Suprapubic skin (tissue), 4 donors: Measurements from ENCODE around the gene MRFAP1L1. TPM values are rescaled to one million over a fixed set of nuclear protein-coding genes. Genes with fewer than 3 reads are reported as not detected.
A peak's percentile ranks its signal among the peaks of the same experiment; 100 is the strongest.
"Not testable (repeated sequence)": the region's sequence is repeated elsewhere in the genome, so short reads cannot be mapped to it uniquely, and the experiment has no call there.

Experiments
- DNase-seq, 2 donors: peaks; one replicate each; pipeline ENCODE4 v3.0.0-alpha.2; 2019; ENCODE audit warnings: low spot score in 2 of 2
- H3K27ac ChIP-seq: fragments of 200-600 bp; sonication (generic); one replicate; pipeline ENCODE4 v1.5.1; 2019
- H3K27me3 ChIP-seq: fragments of 200-600 bp; sonication (generic); one replicate; pipeline ENCODE4 v1.5.1; 2019
- H3K36me3 ChIP-seq: fragments of 200-600 bp; sonication (generic); one replicate; pipeline ENCODE4 v1.5.1; 2019
- H3K4me1 ChIP-seq: fragments of 200-600 bp; sonication (generic); one replicate; pipeline ENCODE4 v1.5.1; 2019
- H3K4me3 ChIP-seq: fragments of 200-600 bp; sonication (generic); one replicate; pipeline ENCODE4 v1.5.1; 2019; ENCODE audit warnings: mild to moderate bottlenecking
- H3K9me3 ChIP-seq: fragments of 200-600 bp; sonication (generic); one replicate; pipeline ENCODE4 v1.5.1; 2019
- EP300 ChIP-seq: sonication (generic); formaldehyde crosslinking; IDR thresholded peaks from one replicate; pipeline ENCODE4 v1.6.1; 2017; ENCODE audit warnings: antibody characterized with exemption
- POLR2A ChIP-seq, 2 donors: fragments of 450-650 bp; IDR thresholded peaks; one replicate each; pipeline ENCODE4 v1.6.1; 2017; ENCODE audit warnings: antibody characterized with exemption in 2 of 2, mild to moderate bottlenecking in 2 of 2, moderate library complexity in 2 of 2
- POLR2AphosphoS5 ChIP-seq, 3 donors: sonication (generic); formaldehyde crosslinking; IDR thresholded peaks; one replicate each; pipeline ENCODE4 v1.6.1; 2017; ENCODE audit warnings: antibody characterized with exemption in 3 of 3
- WGBS: methylation state at CpG from one replicate; pipeline ENCODE4 v1.1.5; 2018; 5-methylcytosine and 5-hydroxymethylcytosine counted together
- total RNA-seq, 4 donors: library from RNA; depleted of rRNA; stranded (reverse); fragments of >200 nt; gene quantifications; one replicate each; pipeline ENCODE4 v1.1.0, GENCODE V29; 2016
- TF ChIP-seq, protein P1 (sequence below), 2 donors: fragments of 200-600 bp in 1 of 2; fragments of 450-650 bp in 1 of 2; sonication (generic) in 1 of 2; IDR thresholded peaks; one replicate each; pipeline ENCODE4 v1.5.1; 2016 to 2019; ENCODE audit warnings: antibody characterized with exemption in 2 of 2, mild to moderate bottlenecking in 1 of 2, moderate library complexity in 1 of 2

MRFAP1L1 gene
- 10 to 100 TPM; 40.6 to 63.4 (median 53.4) TPM for total RNA-seq

DNA sequence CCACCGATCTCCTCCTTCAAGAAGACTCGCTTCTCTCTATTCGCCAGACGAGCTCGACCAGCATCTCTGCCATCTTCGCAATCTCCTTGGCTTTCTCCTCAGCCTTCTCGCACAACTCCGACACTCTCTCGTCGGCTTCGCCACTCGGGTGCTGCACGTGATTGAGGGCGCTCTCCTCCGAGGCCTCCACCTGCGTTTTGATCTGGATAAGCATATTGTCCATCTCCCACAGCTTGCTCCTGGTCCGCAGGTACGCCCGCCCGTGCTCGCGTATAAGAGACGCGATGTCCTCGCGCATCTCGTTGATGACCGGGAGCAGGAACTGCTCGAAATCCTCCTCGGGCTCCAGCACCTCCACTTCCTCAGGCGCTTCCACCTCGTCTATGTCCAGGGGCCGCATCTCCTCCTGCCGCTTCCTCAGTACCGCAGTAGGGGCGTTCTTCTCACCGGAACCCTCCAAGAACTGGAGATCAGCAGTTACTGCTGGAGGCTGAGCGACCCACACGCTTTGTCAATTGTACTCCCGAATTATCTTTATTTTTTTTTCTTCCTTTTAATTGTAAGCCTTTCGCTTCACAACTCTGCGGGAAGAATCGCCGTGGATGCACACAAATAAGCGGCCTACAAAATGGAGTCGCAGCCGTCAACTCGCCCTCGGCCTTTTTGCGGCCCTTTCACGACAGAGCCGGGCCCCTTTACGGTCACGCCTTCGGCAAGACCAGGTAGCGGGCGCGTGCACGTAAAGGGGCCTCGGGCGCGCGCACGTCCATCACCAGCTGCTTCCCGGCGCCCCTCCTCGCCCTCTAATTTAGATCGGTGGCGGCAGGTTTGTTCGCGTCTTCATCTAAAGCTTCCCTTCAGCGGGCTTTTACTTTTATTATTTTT, at the start of gene MRFAP1L1:
Gene MRFAP1L1, minus strand, starts transcription at position 636 of the 885 bp plus-strand sequence. Its CDS starts 236 bp downstream, at position 400.
- Histone ChIP-seq H3K36me3 (no peaks in the 10 kb centered on the region), H3K27ac (peak within 1 kb of the TSS; percentile 89), H3K9me3 (no peaks in the 10 kb centered on the region), H3K4me1 (peaks cover 40% of the 10 kb centered on the region), H3K27me3 (no peaks in the 10 kb centered on the region), H3K4me3 (peak within 1 kb of the TSS; percentile 68)
- under 1% methylated on average over 72 of the region's 72 CpGs for WGBS
- DNase-seq: peak; percentile 97 to 98
- TF ChIP-seq POLR2AphosphoS5 (IDR thresholded peaks at IDR 0.05): peak; percentile 26 to 70 (median 68)
- peak in 1 of 2 donors; percentile 68 for TF ChIP-seq POLR2A (IDR thresholded peaks at IDR 0.05)
- no peak for TF ChIP-seq EP300

DNA sequence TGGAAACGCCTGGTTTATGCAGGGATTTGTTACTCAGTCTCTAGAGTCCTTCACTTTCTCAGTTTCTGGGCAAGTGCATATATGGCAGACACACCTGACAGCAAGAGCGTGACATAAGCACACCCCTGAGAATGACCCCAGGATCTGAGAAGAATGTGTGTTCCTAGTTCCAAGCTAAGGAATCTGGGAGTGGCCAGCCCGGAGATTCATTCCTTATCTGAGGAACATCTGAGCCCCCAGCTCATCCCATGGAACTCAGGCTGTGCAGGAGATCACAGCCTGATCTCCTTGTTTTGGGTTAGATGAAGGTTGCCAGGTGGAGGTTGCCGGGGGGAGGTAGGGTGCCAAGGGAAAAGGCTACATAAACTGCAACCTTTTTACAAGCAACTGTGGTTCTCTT, 49.1 kb upstream of the MRFAP1L1 start:
- no peak for DNase-seq
- WGBS: 66% methylated on average over 4 of the region's 4 CpGs
- peaks cover 16% of the 10 kb centered on the region for H3K4me1 ChIP-seq
- no peak overlapping the region for H3K4me3 ChIP-seq
- no peaks in the 10 kb centered on the region for H3K27me3 ChIP-seq
- H3K27ac ChIP-seq: no peak overlapping the region
- H3K9me3 ChIP-seq: no peaks in the 10 kb centered on the region
- TF ChIP-seq EP300: no peak
- no peak for TF ChIP-seq POLR2AphosphoS5 (IDR thresholded peaks at IDR 0.05)
- H3K36me3 ChIP-seq: no peaks in the 10 kb centered on the region

DNA sequence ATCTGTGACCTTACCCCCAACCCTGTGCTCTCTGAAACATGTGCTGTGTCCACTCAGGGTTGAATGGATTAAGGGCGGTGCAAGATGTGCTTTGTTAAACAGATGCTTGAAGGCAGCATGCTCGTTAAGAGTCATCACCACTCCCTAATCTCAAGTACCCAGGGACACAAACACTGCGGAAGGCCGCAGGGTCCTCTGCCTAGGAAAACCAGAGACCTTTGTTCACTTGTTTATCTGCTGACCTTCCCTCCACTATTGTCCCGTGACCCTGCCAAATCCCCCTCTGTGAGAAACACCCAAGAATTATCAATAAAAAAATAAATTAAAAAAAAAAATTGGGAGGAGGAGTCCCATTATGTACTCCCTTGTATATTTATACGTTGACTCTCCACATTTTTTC, 46.7 kb upstream of the MRFAP1L1 start:
- not testable (repeated sequence) for H3K4me1 ChIP-seq, H3K27me3 ChIP-seq, H3K4me3 ChIP-seq, DNase-seq, H3K27ac ChIP-seq, H3K9me3 ChIP-seq, H3K36me3 ChIP-seq
- 88% methylated on average over 4 of the region's 6 CpGs for WGBS

DNA sequence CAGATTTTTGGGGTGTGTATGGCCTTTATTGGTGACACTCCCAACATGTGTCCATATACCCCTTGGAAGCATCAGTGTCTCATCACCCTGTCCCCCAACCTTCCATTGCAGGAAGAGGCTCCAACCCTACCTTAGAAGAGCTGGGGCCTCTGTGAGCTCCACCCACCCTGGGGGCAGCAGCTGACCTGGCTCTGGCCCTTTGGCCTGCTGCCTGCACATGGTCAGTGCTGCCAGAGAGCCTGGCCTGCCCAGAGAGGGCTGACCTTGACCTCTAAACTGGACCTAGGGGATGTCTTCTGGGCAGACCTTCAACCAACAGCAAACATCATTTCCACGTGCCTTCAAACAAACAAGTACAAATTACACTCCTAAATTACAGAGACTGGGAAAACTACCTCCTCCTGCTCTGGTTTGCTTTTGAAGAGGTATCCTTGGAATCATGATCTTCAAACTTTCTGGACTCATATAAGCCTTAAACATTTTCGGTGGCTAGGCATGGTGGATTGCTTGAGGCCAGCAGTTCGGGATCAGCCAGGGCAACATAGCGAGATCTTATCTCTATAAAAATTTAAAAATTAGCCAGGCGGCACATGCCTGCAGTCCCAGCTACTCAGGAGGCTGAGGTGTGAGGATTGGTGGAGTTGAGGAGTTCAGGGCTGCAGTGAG, 45.6 kb upstream of the MRFAP1L1 start:
- no peak for DNase-seq
- Histone ChIP-seq H3K27ac (no peak overlapping the region), H3K4me1 (peaks cover 14% of the 10 kb centered on the region), H3K27me3 (no peaks in the 10 kb centered on the region), H3K9me3 (no peaks in the 10 kb centered on the region), H3K4me3 (no peak overlapping the region), H3K36me3 (no peaks in the 10 kb centered on the region)
- 54% methylated on average over 5 of the region's 5 CpGs for WGBS
- TF ChIP-seq, protein P1, sequence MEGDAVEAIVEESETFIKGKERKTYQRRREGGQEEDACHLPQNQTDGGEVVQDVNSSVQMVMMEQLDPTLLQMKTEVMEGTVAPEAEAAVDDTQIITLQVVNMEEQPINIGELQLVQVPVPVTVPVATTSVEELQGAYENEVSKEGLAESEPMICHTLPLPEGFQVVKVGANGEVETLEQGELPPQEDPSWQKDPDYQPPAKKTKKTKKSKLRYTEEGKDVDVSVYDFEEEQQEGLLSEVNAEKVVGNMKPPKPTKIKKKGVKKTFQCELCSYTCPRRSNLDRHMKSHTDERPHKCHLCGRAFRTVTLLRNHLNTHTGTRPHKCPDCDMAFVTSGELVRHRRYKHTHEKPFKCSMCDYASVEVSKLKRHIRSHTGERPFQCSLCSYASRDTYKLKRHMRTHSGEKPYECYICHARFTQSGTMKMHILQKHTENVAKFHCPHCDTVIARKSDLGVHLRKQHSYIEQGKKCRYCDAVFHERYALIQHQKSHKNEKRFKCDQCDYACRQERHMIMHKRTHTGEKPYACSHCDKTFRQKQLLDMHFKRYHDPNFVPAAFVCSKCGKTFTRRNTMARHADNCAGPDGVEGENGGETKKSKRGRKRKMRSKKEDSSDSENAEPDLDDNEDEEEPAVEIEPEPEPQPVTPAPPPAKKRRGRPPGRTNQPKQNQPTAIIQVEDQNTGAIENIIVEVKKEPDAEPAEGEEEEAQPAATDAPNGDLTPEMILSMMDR (IDR thresholded peaks at IDR 0.05): no peak
- no peak for TF ChIP-seq EP300
- no peak for TF ChIP-seq POLR2AphosphoS5 (IDR thresholded peaks at IDR 0.05)
- TF ChIP-seq POLR2A (IDR thresholded peaks at IDR 0.05): no peak

DNA sequence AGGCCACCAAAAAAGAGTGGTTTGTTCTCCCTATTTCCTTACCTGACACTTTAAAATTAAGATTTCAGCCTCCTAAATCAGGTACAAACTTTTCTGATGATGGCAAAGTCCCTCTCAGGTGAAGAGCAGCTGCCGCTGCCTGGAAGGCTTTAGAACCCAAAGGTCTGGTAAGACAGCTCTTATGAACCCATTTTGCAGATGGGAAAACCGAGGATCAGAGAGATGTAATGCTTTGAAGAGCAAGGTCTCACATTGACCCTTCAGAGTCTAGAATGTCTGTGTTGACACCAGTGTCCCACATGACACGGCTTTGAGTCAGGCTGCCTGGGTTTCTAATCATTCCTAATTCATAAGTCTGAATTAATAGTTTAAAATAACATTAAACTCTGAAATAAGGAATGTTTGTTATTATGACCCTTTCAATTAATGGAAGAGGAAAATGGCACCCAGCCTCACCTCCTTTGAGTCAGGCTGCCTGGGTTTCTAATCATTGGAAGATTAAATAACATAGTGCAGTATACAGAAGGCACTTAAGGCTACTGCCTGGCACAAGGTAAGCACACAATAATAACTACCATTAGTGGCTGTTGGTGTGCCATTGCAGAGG, 44.9 kb upstream of the MRFAP1L1 start:
- TF ChIP-seq, protein P1 (IDR thresholded peaks at IDR 0.05): no peak
- H3K9me3 ChIP-seq: no peaks in the 10 kb centered on the region
- no peaks in the 10 kb centered on the region for H3K27me3 ChIP-seq
- H3K27ac ChIP-seq: no peak overlapping the region
- H3K36me3 ChIP-seq: no peaks in the 10 kb centered on the region
- no peak overlapping the region for H3K4me3 ChIP-seq
- 98% methylated on average over 3 of the region's 3 CpGs for WGBS
- no peak for DNase-seq
- H3K4me1 ChIP-seq: peaks cover 21% of the 10 kb centered on the region

DNA sequence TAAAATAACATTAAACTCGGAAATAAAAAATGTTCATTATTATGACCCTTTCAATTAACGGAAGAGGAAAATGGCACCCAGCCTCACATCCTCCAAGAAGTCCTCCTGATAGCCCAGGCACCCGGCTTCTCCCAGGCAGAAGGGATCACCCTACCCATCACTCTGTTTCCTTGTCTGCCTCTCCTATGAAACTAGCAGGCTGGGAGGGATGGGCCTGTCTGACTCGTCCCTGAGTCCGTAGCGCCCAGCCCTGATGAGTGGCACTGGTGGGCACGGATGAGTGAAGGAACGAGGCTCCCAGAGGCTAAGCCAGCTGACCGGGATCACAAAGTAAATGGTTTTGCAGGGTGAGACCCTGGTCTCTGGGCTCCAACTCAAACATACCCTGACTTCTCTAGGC, 44.2 kb upstream of the MRFAP1L1 start:
- Histone ChIP-seq H3K27ac (no peak overlapping the region), H3K27me3 (no peaks in the 10 kb centered on the region)
- 82% methylated on average over 8 of the region's 9 CpGs for WGBS

More for the DNA sequence above, 44.2 kb upstream of the MRFAP1L1 start:
- Histone ChIP-seq H3K4me3 (no peak overlapping the region), H3K36me3 (no peaks in the 10 kb centered on the region), H3K4me1 (peaks cover 28% of the 10 kb centered on the region), H3K9me3 (no peaks in the 10 kb centered on the region)
- DNase-seq: no peak
- no peak for TF ChIP-seq POLR2A (IDR thresholded peaks at IDR 0.05)
- no peak for TF ChIP-seq EP300
- TF ChIP-seq POLR2AphosphoS5 (IDR thresholded peaks at IDR 0.05): no peak
- TF ChIP-seq, protein P1 (IDR thresholded peaks at IDR 0.05): no peak
